ENCODE data around the gene NYAP2. TPM values are rescaled to one million over a fixed set of nuclear protein-coding genes. Genes with fewer than 3 reads are reported as not detected.

Gene NYAP2
- total RNA-seq, 1 donor from 2014 or later: not detected

- no peaks in the 10 kb centered on the region for H3K9me3 ChIP-seq
- TF ChIP-seq CTCF (IDR thresholded peaks at IDR 0.05): no peak
- no peak overlapping the region for H3K27ac ChIP-seq
- H3K36me3 ChIP-seq: no peaks in the 10 kb centered on the region
- H3K27me3 ChIP-seq: no peaks in the 10 kb centered on the region
- no peak for DNase-seq (ENCODE audit: low spot score in 2 of 2)
- H3K4me3 ChIP-seq: no peak overlapping the region
- intact Hi-C loops (cut with DNase I): no loop called here
- H3K4me1 ChIP-seq: no peaks in the 10 kb centered on the region
Observed at GRCh38 chr2:225636558-225636957, 237.0 kb downstream of the NYAP2 start.

GRCh38 chr2:225637259-225637658 lies 237.7 kb downstream of the NYAP2 start:
- no peak overlapping the region for H3K4me3 ChIP-seq
- H3K9me3 ChIP-seq: no peaks in the 10 kb centered on the region
- no peak overlapping the region for H3K27ac ChIP-seq
- no peaks in the 10 kb centered on the region for H3K4me1 ChIP-seq
- DNase-seq (ENCODE audit: low spot score in 2 of 2): no peak
- no peaks in the 10 kb centered on the region for H3K36me3 ChIP-seq
- no peak for TF ChIP-seq CTCF (IDR thresholded peaks at IDR 0.05)
- H3K27me3 ChIP-seq: no peaks in the 10 kb centered on the region
- intact Hi-C loops (cut with DNase I): no loop called here

GRCh38 chr2:225640550-225640949 lies 241.0 kb downstream of the NYAP2 start:
- H3K27me3 ChIP-seq: no peaks in the 10 kb centered on the region
- no peaks in the 10 kb centered on the region for H3K9me3 ChIP-seq
- intact Hi-C loops (cut with DNase I): no loop called here
- no peak overlapping the region for H3K27ac ChIP-seq
- H3K4me3 ChIP-seq: no peak overlapping the region
- no peak for DNase-seq (ENCODE audit: low spot score in 2 of 2)
- H3K36me3 ChIP-seq: no peaks in the 10 kb centered on the region
- H3K4me1 ChIP-seq: no peaks in the 10 kb centered on the region
- TF ChIP-seq CTCF (IDR thresholded peaks at IDR 0.05): no peak

- TF ChIP-seq CTCF (IDR thresholded peaks at IDR 0.05): no peak
Observed at GRCh38 chr2:225649274-225649673, 249.8 kb downstream of the NYAP2 start.

GRCh38 chr2:225650041-225650440 lies 250.5 kb downstream of the NYAP2 start:
- Histone ChIP-seq H3K36me3 (no peaks in the 10 kb centered on the region), H3K4me3 (no peak overlapping the region), H3K27ac (no peak overlapping the region), H3K27me3 (no peaks in the 10 kb centered on the region), H3K4me1 (no peaks in the 10 kb centered on the region), H3K9me3 (no peaks in the 10 kb centered on the region)
- DNase-seq (ENCODE audit: low spot score in 2 of 2): no peak
- TF ChIP-seq CTCF (IDR thresholded peaks at IDR 0.05): no peak
- intact Hi-C loops (cut with DNase I): loop anchor here (10.0 kb wide), 1 partner anchor 525 kb away; no protein-coding TSS in a partner anchor

More at GRCh38 chr2:225649274-225649673, 249.8 kb downstream of the NYAP2 start:
- H3K36me3 ChIP-seq: no peaks in the 10 kb centered on the region
- H3K9me3 ChIP-seq: no peaks in the 10 kb centered on the region
- H3K27ac ChIP-seq: no peak overlapping the region
- H3K4me3 ChIP-seq: no peak overlapping the region
- no peak for DNase-seq (ENCODE audit: low spot score in 2 of 2)
- H3K27me3 ChIP-seq: no peaks in the 10 kb centered on the region
- intact Hi-C loops (cut with DNase I): no loop called here
- no peaks in the 10 kb centered on the region for H3K4me1 ChIP-seq
